K562 (cell line): Measurements from ENCODE around the gene AMFR.

ENCODE experiments used
- ATF6 ChIP-seq: sonication (generic); formaldehyde crosslinking; IDR thresholded peaks from 2 replicates; pipeline ENCODE4 v1.4.0; 2020; ENCODE audit warnings: mild to moderate bottlenecking, missing genetic modification reagents
- BACH1 ChIP-seq: fragments of 200-800 bp; sonication (Bioruptor generic); IDR thresholded peaks from 2 replicates; pipeline ENCODE4 v1.6.1; 2016; ENCODE audit warnings: missing genetic modification characterization, missing compliant biosample characterization
- CTCF ChIP-seq, 3 experiments: IDR thresholded peaks in 2 of 3; conservative IDR thresholded peaks in 1 of 3; 2 replicates each; pipeline ENCODE4 v1.5.1; 2011 to 2012; ENCODE audit warnings: low read length in 3 of 3, mild to moderate bottlenecking in 3 of 3, control low read depth in 2 of 3, improper control_type of control experiment in 1 of 3, inconsistent platforms in 1 of 3, low read depth in 1 of 3, mixed read lengths in 1 of 3, moderate library complexity in 1 of 3; ENCODE audit not compliant: insufficient read depth in 2 of 3
- EGR1 ChIP-seq: fragments of 450-650 bp; conservative IDR thresholded peaks from 2 replicates; pipeline ENCODE4 v1.6.1; 2017; ENCODE audit warnings: mild to moderate bottlenecking
- GABPA ChIP-seq: fragments of 200-800 bp; sonication (Bioruptor generic); conservative IDR thresholded peaks from 2 replicates; pipeline ENCODE4 v1.6.1; 2016; ENCODE audit warnings: low read depth, missing genetic modification characterization, missing compliant biosample characterization
- HMGXB4 ChIP-seq: sonication (generic); formaldehyde crosslinking; IDR thresholded peaks from 2 replicates; pipeline ENCODE4 v1.8.1; 2023; ENCODE audit warnings: mild to moderate bottlenecking, missing genetic modification reagents
- MTA2 ChIP-seq: fragments of 450-650 bp; IDR thresholded peaks from 2 replicates; pipeline ENCODE4 v1.6.1; 2016; ENCODE audit warnings: low read depth
- MYC ChIP-seq, 2 experiments: fragments of 250-450 bp in 1 of 2; sonication (Bioruptor Pico) in 1 of 2; IDR thresholded peaks; 2 replicates each; pipeline versions ENCODE4 v1.5.1 to v1.6.1; 2012 to 2021; ENCODE audit warnings: low read depth in 2 of 2, borderline replicate concordance in 1 of 2, improper control_type of control experiment in 1 of 2, low read length in 1 of 2, mild to moderate bottlenecking in 1 of 2, moderate library complexity in 1 of 2
- NBN ChIP-seq: fragments of 450-650 bp; IDR thresholded peaks from 2 replicates; pipeline ENCODE4 v1.6.1; 2016; ENCODE audit warnings: low read depth, mild to moderate bottlenecking
- POLR2AphosphoS5 ChIP-seq: IDR thresholded peaks from 2 replicates; pipeline ENCODE4 v1.6.1; 2011; ENCODE audit warnings: mild to moderate bottlenecking, low read depth, low read length, moderate library complexity; ENCODE audit not compliant: control insufficient read depth, insufficient read depth
- RNF2 ChIP-seq: sonication (generic); IDR thresholded peaks from 2 replicates; pipeline ENCODE4 v1.6.1; 2016
- TAF1 ChIP-seq: IDR thresholded peaks from 2 replicates; pipeline ENCODE4 v1.6.1; 2011; ENCODE audit warnings: mild to moderate bottlenecking, low read length, moderate library complexity; ENCODE audit not compliant: insufficient read depth, control insufficient read depth, severe bottlenecking; ENCODE audit errors: extremely low read depth
- TBP ChIP-seq: optimal IDR thresholded peaks from 2 replicates; pipeline ENCODE3; 2011; ENCODE audit warnings: low read depth, low read length, improper control_type of control experiment
- ZNF695 ChIP-seq: fragments of 450-650 bp; formaldehyde crosslinking; IDR thresholded peaks from 2 replicates; pipeline ENCODE4 v1.4.0; 2020; ENCODE audit warnings: mild to moderate bottlenecking, moderate library complexity

GRCh38 chr16:56409195-56409594 is 16.1 kb downstream of the AMFR start:
- TF ChIP-seq ZNF695 (CRISPR knock-in tag) (no peak), TBP (no peak), HMGXB4 (CRISPR knock-in tag) (no peak), TAF1 (no peak), CTCF (IDR thresholded peaks at IDR 0.05 in 2 of 3, conservative IDR thresholded peaks at IDR 0.05 in 1 of 3; ENCODE audit: insufficient read depth in 2 of 3, low read depth in 1 of 3, low read length in 3 of 3) (no peak), ATF6 (CRISPR knock-in tag) (no peak), GABPA (tag) (no peak), MYC (IDR thresholded peaks at IDR 0.05; ENCODE audit: low read depth, low read length) (no peak), MYC (CRISPR knock-in tag; IDR thresholded peaks at IDR 0.05; ENCODE audit: borderline replicate concordance, low read depth) (no peak), POLR2AphosphoS5 (no peak), BACH1 (no peak), NBN (no peak), EGR1 (no peak), MTA2 (no peak), RNF2 (no peak)
